K562 (cell line): ENCODE measurements around the gene CTBS. TPM values are rescaled to one million over a fixed set of nuclear protein-coding genes. Genes with fewer than 3 reads are reported as not detected.

ENCODE experiments used
- ATF1 ChIP-seq, 2 experiments: fragments of 450-650 bp in 1 of 2; IDR thresholded peaks; 2 replicates each; pipeline ENCODE4 v1.6.1; 2016; ENCODE audit warnings: missing compliant biosample characterization in 1 of 2, missing genetic modification characterization in 1 of 2
- BCL6 ChIP-seq: fragments of 250-450 bp; sonication (Bioruptor Pico); IDR thresholded peaks from 2 replicates; pipeline ENCODE4 v1.4.0; 2020
- BDP1 ChIP-seq: IDR thresholded peaks from 3 replicates; pipeline ENCODE4 v1.6.1; 2011; ENCODE audit not compliant: insufficient read length, insufficient read depth
- CEBPB ChIP-seq: fragments of 450-650 bp; IDR thresholded peaks from 2 replicates; pipeline ENCODE4 v1.6.1; 2016; ENCODE audit warnings: missing genetic modification characterization, missing compliant biosample characterization
- ETV5 ChIP-seq: sonication (generic); formaldehyde crosslinking; IDR thresholded peaks from 2 replicates; pipeline ENCODE4 v1.4.0; 2020; ENCODE audit warnings: low read depth, mild to moderate bottlenecking, missing genetic modification reagents
- FOXP1 ChIP-seq: sonication (generic); formaldehyde crosslinking; IDR thresholded peaks from 2 replicates; pipeline ENCODE4 v1.8.0; 2022; ENCODE audit warnings: mild to moderate bottlenecking, missing genetic modification reagents
- GABPB2 ChIP-seq: fragments of 250-450 bp; sonication (Bioruptor Pico); conservative IDR thresholded peaks from 2 replicates; pipeline ENCODE4 v1.5.1; 2021; ENCODE audit warnings: mild to moderate bottlenecking
- HDAC6 ChIP-seq: IDR thresholded peaks from 2 replicates; pipeline ENCODE4 v1.6.1; 2012; ENCODE audit warnings: low read depth, mild to moderate bottlenecking, control low read depth, inconsistent platforms, low read length, moderate library complexity
- HMG20B ChIP-seq: fragments of 250-450 bp; sonication (Bioruptor Pico); IDR thresholded peaks from 2 replicates; pipeline ENCODE4 v1.5.0; 2021; ENCODE audit warnings: mild to moderate bottlenecking
- KAT7 ChIP-seq: sonication (generic); formaldehyde crosslinking; IDR thresholded peaks from 2 replicates; pipeline ENCODE4 v1.8.0; 2022; ENCODE audit warnings: missing genetic modification reagents, mild to moderate bottlenecking, borderline replicate concordance
- KLF6 ChIP-seq: fragments of 250-450 bp; sonication (Bioruptor Pico); IDR thresholded peaks from 2 replicates; pipeline ENCODE4 v1.4.0; 2020; ENCODE audit warnings: mild to moderate bottlenecking, moderate library complexity, borderline replicate concordance
- NFE2 ChIP-seq: IDR thresholded peaks from 2 replicates; pipeline ENCODE4 v1.6.1; 2014; ENCODE audit warnings: antibody characterized with exemption, low read depth
- NONO ChIP-seq, 2 experiments: fragments of 200-400 bp in 1 of 2; fragments of 450-650 bp in 1 of 2; formaldehyde crosslinking in 1 of 2; IDR thresholded peaks; 2 replicates each; pipeline ENCODE4 v1.6.1; 2017; ENCODE audit warnings: low read depth in 2 of 2, mild to moderate bottlenecking in 2 of 2, moderate library complexity in 2 of 2, low read length in 1 of 2
- NR2C2 ChIP-seq, 2 experiments: fragments of 200-800 bp in 1 of 2; sonication (Bioruptor generic) in 1 of 2; sonication (generic) in 1 of 2; formaldehyde crosslinking in 1 of 2; IDR thresholded peaks; 2 replicates each; pipeline versions ENCODE4 v1.6.1 to v1.8.0; 2016 to 2022; ENCODE audit warnings: mild to moderate bottlenecking in 1 of 2, missing compliant biosample characterization in 1 of 2, missing genetic modification characterization in 1 of 2, missing genetic modification reagents in 1 of 2
- POLR2H ChIP-seq: IDR thresholded peaks from 2 replicates; pipeline ENCODE4 v1.6.1; 2016; ENCODE audit warnings: missing genetic modification characterization, low read depth, mild to moderate bottlenecking, control low read depth, missing compliant biosample characterization, moderate library complexity
- WHSC1 ChIP-seq: IDR thresholded peaks from one replicate; pipeline ENCODE4 v1.6.1; 2012; ENCODE audit warnings: low read length, control low read depth, inconsistent platforms
- ZNF583 ChIP-seq: fragments of 250-450 bp; sonication (Bioruptor Pico); IDR thresholded peaks from 2 replicates; pipeline ENCODE4 v1.4.0; 2020
- polyA plus RNA-seq, 8 experiments: library from polyadenylated mRNA; depleted of rRNA in 4 of 8; stranded (reverse) in 5 of 8; unstranded in 3 of 8; fragments of >200 nt; fragmentation: Nextera tagmentation in 2 of 8; fragmentation: Illumina TruSeq in 1 of 8; extraction: Ambion mirVana in 2 of 8; extraction: Trizol in 1 of 8; gene quantifications; 2 replicates each; pipeline versions ENCODE4 v1.2.1 to v1.2.3, GENCODE V29; 2011 to 2014; ENCODE audit warnings: inconsistent platforms in 1 of 8, missing spikeins in 1 of 8
- total RNA-seq, 7 experiments: library from RNA; depleted of rRNA in 6 of 7; stranded (reverse); fragments of >200 nt in 6 of 7; fragmentation: Illumina TruSeq in 2 of 7; extraction: Trizol in 2 of 7; gene quantifications; 2 replicates each; pipeline versions ENCODE4 v1.2.1 to v1.2.3, GENCODE V29; 2011 to 2021; ENCODE audit warnings: low replicate concordance in 1 of 7
- TF ChIP-seq, protein P1 (sequence below): fragments of 250-450 bp; sonication (Bioruptor Pico); IDR thresholded peaks from 2 replicates; pipeline ENCODE4 v1.4.0; 2020; ENCODE audit warnings: mild to moderate bottlenecking, moderate library complexity, borderline replicate concordance
- TF ChIP-seq, protein P2 (sequence below): fragments of 450-650 bp; conservative IDR thresholded peaks from 2 replicates; pipeline ENCODE4 v1.6.1; 2016; ENCODE audit warnings: missing genetic modification characterization, low read depth, mild to moderate bottlenecking, missing compliant biosample characterization, moderate library complexity
- TF ChIP-seq, protein P3 (sequence below): fragments of 450-650 bp; formaldehyde crosslinking; IDR thresholded peaks from 2 replicates; pipeline ENCODE4 v1.4.0; 2020; ENCODE audit warnings: mild to moderate bottlenecking, moderate library complexity
- TF ChIP-seq, protein P4 (sequence below): IDR thresholded peaks from 2 replicates; pipeline ENCODE4 v1.6.1; 2012; ENCODE audit warnings: low read depth, low read length, improper control_type of control experiment, borderline replicate concordance

Gene CTBS
- total and polyA plus RNA-seq, 9 of the 15 experiments (the other 6 are each of a cell fraction or from before 2014, with no cell fraction given) = 3.0 to 19.8 (median 9.9) TPM

DNA sequence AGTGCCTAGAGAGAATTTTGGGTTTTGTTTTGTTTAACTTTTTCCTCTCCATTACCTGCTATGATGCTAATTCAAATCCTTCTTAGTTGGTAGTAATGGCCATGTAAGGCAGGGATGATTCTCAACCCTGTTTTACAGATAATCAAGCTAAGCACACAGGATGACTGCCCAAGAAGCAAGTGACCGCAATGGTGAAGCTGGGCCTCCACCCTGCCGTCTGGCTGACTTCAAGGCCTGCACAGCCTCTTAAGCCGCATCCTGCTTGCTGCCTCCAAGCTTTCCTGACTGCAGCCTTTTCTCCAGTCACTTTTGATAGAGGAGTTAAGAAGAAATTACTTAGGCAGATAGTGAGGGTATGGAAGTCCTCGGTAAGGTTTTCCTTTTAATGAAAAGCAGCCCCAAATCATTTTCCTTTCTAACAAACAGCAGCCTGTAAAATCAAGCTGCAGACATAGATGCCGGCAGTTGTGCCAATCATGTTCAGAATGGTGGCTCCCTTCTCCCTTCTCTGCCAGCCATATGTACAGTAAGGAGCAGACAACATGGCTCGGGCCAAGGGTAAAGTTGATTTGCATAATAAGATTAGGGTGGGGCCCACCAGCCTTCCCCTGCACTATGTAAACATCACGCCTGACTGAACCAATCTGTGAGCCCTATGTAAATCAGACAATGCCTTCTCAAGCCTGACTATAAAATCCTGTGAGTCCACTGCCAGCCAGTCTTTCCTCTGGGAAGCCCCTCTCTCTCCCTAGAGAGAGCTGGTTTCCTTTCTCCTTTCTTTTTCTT is 8.8 kb upstream of the CTBS start (continued):
- TF ChIP-seq NR2C2 (CRISPR knock-in tag; IDR thresholded peaks at IDR 0.05) (no peak), NR2C2 (tag; IDR thresholded peaks at IDR 0.05) (peak; percentile 70), ETV5 (CRISPR knock-in tag) (no peak), HDAC6 (no peak), POLR2H (tag) (peak; percentile 47; the same call in 1 of the 2 replicates), KLF6 (CRISPR knock-in tag) (no peak), BDP1 (no peak), WHSC1 (no peak), KAT7 (CRISPR knock-in tag) (no peak), ATF1 (CRISPR knock-in tag; IDR thresholded peaks at IDR 0.05) (no peak), ATF1 (tag; IDR thresholded peaks at IDR 0.05) (no peak), ZNF583 (CRISPR knock-in tag) (no peak), NFE2 (no peak), BCL6 (CRISPR knock-in tag) (no peak), GABPB2 (CRISPR knock-in tag) (no peak), CEBPB (tag) (no peak), FOXP1 (CRISPR knock-in tag) (no peak), HMG20B (CRISPR knock-in tag) (no peak), NONO (IDR thresholded peaks at IDR 0.05; ENCODE audit: low read depth in 2 of 2, low read length in 1 of 2) (no peak)
- TF ChIP-seq, protein P1, sequence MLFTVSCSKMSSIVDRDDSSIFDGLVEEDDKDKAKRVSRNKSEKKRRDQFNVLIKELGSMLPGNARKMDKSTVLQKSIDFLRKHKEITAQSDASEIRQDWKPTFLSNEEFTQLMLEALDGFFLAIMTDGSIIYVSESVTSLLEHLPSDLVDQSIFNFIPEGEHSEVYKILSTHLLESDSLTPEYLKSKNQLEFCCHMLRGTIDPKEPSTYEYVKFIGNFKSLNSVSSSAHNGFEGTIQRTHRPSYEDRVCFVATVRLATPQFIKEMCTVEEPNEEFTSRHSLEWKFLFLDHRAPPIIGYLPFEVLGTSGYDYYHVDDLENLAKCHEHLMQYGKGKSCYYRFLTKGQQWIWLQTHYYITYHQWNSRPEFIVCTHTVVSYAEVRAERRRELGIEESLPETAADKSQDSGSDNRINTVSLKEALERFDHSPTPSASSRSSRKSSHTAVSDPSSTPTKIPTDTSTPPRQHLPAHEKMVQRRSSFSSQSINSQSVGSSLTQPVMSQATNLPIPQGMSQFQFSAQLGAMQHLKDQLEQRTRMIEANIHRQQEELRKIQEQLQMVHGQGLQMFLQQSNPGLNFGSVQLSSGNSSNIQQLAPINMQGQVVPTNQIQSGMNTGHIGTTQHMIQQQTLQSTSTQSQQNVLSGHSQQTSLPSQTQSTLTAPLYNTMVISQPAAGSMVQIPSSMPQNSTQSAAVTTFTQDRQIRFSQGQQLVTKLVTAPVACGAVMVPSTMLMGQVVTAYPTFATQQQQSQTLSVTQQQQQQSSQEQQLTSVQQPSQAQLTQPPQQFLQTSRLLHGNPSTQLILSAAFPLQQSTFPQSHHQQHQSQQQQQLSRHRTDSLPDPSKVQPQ = no peak
- TF ChIP-seq, protein P2, sequence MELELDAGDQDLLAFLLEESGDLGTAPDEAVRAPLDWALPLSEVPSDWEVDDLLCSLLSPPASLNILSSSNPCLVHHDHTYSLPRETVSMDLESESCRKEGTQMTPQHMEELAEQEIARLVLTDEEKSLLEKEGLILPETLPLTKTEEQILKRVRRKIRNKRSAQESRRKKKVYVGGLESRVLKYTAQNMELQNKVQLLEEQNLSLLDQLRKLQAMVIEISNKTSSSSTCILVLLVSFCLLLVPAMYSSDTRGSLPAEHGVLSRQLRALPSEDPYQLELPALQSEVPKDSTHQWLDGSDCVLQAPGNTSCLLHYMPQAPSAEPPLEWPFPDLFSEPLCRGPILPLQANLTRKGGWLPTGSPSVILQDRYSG (tag) = no peak
- TF ChIP-seq, protein P3, sequence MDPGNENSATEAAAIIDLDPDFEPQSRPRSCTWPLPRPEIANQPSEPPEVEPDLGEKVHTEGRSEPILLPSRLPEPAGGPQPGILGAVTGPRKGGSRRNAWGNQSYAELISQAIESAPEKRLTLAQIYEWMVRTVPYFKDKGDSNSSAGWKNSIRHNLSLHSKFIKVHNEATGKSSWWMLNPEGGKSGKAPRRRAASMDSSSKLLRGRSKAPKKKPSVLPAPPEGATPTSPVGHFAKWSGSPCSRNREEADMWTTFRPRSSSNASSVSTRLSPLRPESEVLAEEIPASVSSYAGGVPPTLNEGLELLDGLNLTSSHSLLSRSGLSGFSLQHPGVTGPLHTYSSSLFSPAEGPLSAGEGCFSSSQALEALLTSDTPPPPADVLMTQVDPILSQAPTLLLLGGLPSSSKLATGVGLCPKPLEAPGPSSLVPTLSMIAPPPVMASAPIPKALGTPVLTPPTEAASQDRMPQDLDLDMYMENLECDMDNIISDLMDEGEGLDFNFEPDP = no peak
- TF ChIP-seq, protein P4, sequence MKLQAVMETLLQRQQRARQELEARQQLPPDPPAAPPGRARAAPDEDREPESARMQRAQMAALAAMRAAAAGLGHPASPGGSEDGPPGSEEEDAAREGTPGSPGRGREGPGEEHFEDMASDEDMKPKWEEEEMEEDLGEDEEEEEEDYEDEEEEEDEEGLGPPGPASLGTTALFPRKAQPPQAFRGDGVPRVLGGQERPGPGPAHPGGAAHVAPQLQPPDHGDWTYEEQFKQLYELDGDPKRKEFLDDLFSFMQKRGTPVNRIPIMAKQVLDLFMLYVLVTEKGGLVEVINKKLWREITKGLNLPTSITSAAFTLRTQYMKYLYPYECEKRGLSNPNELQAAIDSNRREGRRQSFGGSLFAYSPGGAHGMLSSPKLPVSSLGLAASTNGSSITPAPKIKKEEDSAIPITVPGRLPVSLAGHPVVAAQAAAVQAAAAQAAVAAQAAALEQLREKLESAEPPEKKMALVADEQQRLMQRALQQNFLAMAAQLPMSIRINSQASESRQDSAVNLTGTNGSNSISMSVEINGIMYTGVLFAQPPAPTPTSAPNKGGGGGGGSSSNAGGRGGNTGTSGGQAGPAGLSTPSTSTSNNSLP = 0 out of 2 replicates have a peak, but pooled peaks have one; percentile 38
